H1 (cell line): ENCODE measurements around the gene CIAO2A. TPM values are rescaled to one million over a fixed set of nuclear protein-coding genes. Genes with fewer than 3 reads are reported as not detected.

ENCODE experiments used
- CTCF ChIA-PET: fragments of 300-600 bp; sonication (Branson Sonifier 250); formaldehyde crosslinking; loops from one replicate; lab custom pipeline; 2021; ENCODE audit not compliant: partially characterized antibody; lab: Charles Lee
- POLR2A ChIA-PET: fragments of 300-600 bp; sonication (Branson Sonifier 250); formaldehyde crosslinking; loops from one replicate; lab custom pipeline; 2021; ENCODE audit warnings: inconsistent platforms; ENCODE audit not compliant: partially characterized antibody; lab: Charles Lee
- DNase-seq, 2 experiments: peaks; one replicate each; pipeline versions ENCODE4 v3.0.0 to v3.0.0-alpha.2; 2010 to 2022; ENCODE audit warnings: low spot score in 2 of 2, low read depth in 1 of 2, mixed read lengths in 1 of 2
- FAIRE-seq: peaks from 2 replicates; lab custom pipeline; 2011; peaks lifted over from hg19 to GRCh38; lab: Jason Lieb, UNC
- H2AFZ ChIP-seq: 2 replicates; pipeline ENCODE4 v1.8.1; 2012; ENCODE audit warnings: low read length, inconsistent platforms
- H2AK5ac ChIP-seq: 2 replicates; pipeline ENCODE4 v1.6.1; 2013; ENCODE audit warnings: low read depth, low read length
- H2BK120ac ChIP-seq: replicated peaks from 2 replicates; pipeline ENCODE3; 2013; ENCODE audit warnings: low read depth, low read length, inconsistent platforms
- H2BK12ac ChIP-seq: 2 replicates; pipeline ENCODE4 v1.6.1; 2013; ENCODE audit warnings: low read depth, low read length
- H2BK15ac ChIP-seq: 2 replicates; pipeline ENCODE4 v1.6.1; 2013; ENCODE audit warnings: low read length
- H2BK20ac ChIP-seq: 2 replicates; pipeline ENCODE4 v1.6.1; 2013; ENCODE audit warnings: low read length
- H2BK5ac ChIP-seq: 2 replicates; pipeline ENCODE4 v1.6.1; 2013; ENCODE audit warnings: low read depth, low read length
- H3K14ac ChIP-seq: 2 replicates; pipeline ENCODE4 v1.6.1; 2013; ENCODE audit warnings: inconsistent platforms; ENCODE audit not compliant: insufficient read length
- H3K18ac ChIP-seq: 2 replicates; pipeline ENCODE4 v1.6.1; 2013; ENCODE audit warnings: low read length; ENCODE audit errors: extremely low read depth
- H3K23ac ChIP-seq: 2 replicates; pipeline ENCODE4 v1.6.1; 2013; ENCODE audit warnings: inconsistent platforms; ENCODE audit not compliant: insufficient read length
- H3K23me2 ChIP-seq: 2 replicates; pipeline ENCODE4 v1.6.1; 2013; ENCODE audit warnings: low read depth, low read length
- H3K27ac ChIP-seq: 2 replicates; pipeline ENCODE4 v1.6.1; 2011; ENCODE audit warnings: low read depth, low read length, inconsistent platforms
- H3K27me3 ChIP-seq, 4 experiments: replicated peaks in 1 of 4; 1 replicate in 1 of 4; 2 replicates in 3 of 4; pipeline versions ENCODE4 v1.6.1 to v1.8.1; 2011 to 2013; ENCODE audit warnings: low read length in 3 of 4, mild to moderate bottlenecking in 3 of 4, inconsistent platforms in 2 of 4, mixed read lengths in 2 of 4, moderate library complexity in 1 of 4; ENCODE audit not compliant: control insufficient read depth in 3 of 4, insufficient read depth in 3 of 4; ENCODE audit errors: extremely low read depth in 1 of 4
- H3K36me3 ChIP-seq, 4 experiments: 2 replicates each; pipeline versions ENCODE4 v1.6.1 to v1.8.1; 2011 to 2013; ENCODE audit warnings: mild to moderate bottlenecking in 4 of 4, low read length in 3 of 4, moderate library complexity in 2 of 4, control low read depth in 1 of 4, inconsistent platforms in 1 of 4; ENCODE audit not compliant: insufficient read depth in 4 of 4, control insufficient read depth in 2 of 4
- H3K4ac ChIP-seq: replicated peaks from 2 replicates; pipeline ENCODE3; 2013; ENCODE audit warnings: low read length, low read depth, mixed read lengths, inconsistent platforms; ENCODE audit not compliant: insufficient read length
- H3K4me1 ChIP-seq, 4 experiments: replicated peaks in 1 of 4; 1 replicate in 1 of 4; 2 replicates in 3 of 4; pipeline versions ENCODE4 v1.6.1 to v1.8.1; 2011 to 2013; ENCODE audit warnings: low read length in 3 of 4, inconsistent platforms in 2 of 4, mixed read lengths in 1 of 4; ENCODE audit not compliant: insufficient read depth in 4 of 4, control insufficient read depth in 3 of 4
- H3K4me2 ChIP-seq, 2 experiments: 2 replicates each; pipeline versions ENCODE4 v1.6.1 to v1.8.1; 2011 to 2013; ENCODE audit warnings: low read depth in 2 of 2, low read length in 2 of 2, control low read depth in 1 of 2, inconsistent platforms in 1 of 2, mild to moderate bottlenecking in 1 of 2; ENCODE audit not compliant: insufficient read depth in 1 of 2
- H3K4me3 ChIP-seq, 4 experiments: fragments of 200-600, 300-600 bp in 1 of 4; sonication (generic), shearing (Covaris generic), sonication (Bioruptor Twin) in 1 of 4; 2 replicates each; pipeline versions ENCODE4 v1.5.1 to v1.8.1; 2011 to 2016; ENCODE audit warnings: low read length in 4 of 4, low read depth in 3 of 4, control low read depth in 2 of 4, inconsistent platforms in 2 of 4, mild to moderate bottlenecking in 2 of 4, mixed read lengths in 1 of 4, moderate library complexity in 1 of 4; ENCODE audit not compliant: insufficient read depth in 2 of 4; ENCODE audit errors: extremely low read depth in 1 of 4
- H3K56ac ChIP-seq: replicated peaks from 2 replicates; pipeline ENCODE3; 2013; ENCODE audit warnings: low read depth, mild to moderate bottlenecking, mixed read lengths, low read length, inconsistent platforms; ENCODE audit not compliant: insufficient read length
- H3K79me1 ChIP-seq: 2 replicates; pipeline ENCODE4 v1.6.1; 2013; ENCODE audit warnings: low read depth, low read length, control low read depth
- H3K79me2 ChIP-seq, 2 experiments: 2 replicates each; pipeline versions ENCODE4 v1.6.1 to v1.8.1; 2012 to 2013; ENCODE audit warnings: low read length in 2 of 2, mild to moderate bottlenecking in 2 of 2, inconsistent platforms in 1 of 2; ENCODE audit not compliant: insufficient read depth in 2 of 2, control insufficient read depth in 1 of 2
- H3K9ac ChIP-seq, 4 experiments: replicated peaks in 1 of 4; 1 replicate in 1 of 4; 2 replicates in 3 of 4; pipeline versions ENCODE4 v1.6.1 to v1.8.1; 2011 to 2013; ENCODE audit warnings: low read depth in 3 of 4, low read length in 3 of 4, control low read depth in 2 of 4, mild to moderate bottlenecking in 2 of 4, moderate library complexity in 2 of 4, inconsistent platforms in 1 of 4; ENCODE audit errors: extremely low read depth in 1 of 4
- H3K9me3 ChIP-seq, 2 experiments: 2 replicates each; pipeline versions ENCODE4 v1.6.1 to v1.8.1; 2012 to 2013; ENCODE audit warnings: mild to moderate bottlenecking in 2 of 2, moderate library complexity in 2 of 2, control low read depth in 1 of 2, inconsistent platforms in 1 of 2, low read depth in 1 of 2, low read length in 1 of 2, mixed read lengths in 1 of 2; ENCODE audit not compliant: insufficient read depth in 2 of 2
- H4K20me1 ChIP-seq, 2 experiments: replicated peaks in 1 of 2; 2 replicates each; pipeline versions ENCODE3 to v1.8.1; 2011 to 2013; ENCODE audit warnings: inconsistent platforms in 2 of 2, low read length in 2 of 2, mild to moderate bottlenecking in 1 of 2; ENCODE audit not compliant: insufficient read depth in 2 of 2, control insufficient read depth in 1 of 2
- H4K5ac ChIP-seq: 2 replicates; pipeline ENCODE4 v1.6.1; 2013; ENCODE audit warnings: low read length, low read depth, mixed read lengths, inconsistent platforms; ENCODE audit not compliant: insufficient read length
- H4K8ac ChIP-seq: 2 replicates; pipeline ENCODE4 v1.8.0; 2013; ENCODE audit warnings: mild to moderate bottlenecking, moderate library complexity, low read length, inconsistent platforms; ENCODE audit not compliant: insufficient read depth; ENCODE audit errors: extremely low read depth
- H4K91ac ChIP-seq: replicated peaks from 2 replicates; pipeline ENCODE3; 2013; ENCODE audit warnings: low read length, mixed read lengths, inconsistent platforms; ENCODE audit not compliant: insufficient read length
- ASH2L ChIP-seq: fragments of 200-600, 300-600 bp; sonication (generic); IDR thresholded peaks from one replicate; pipeline ENCODE4 v1.7.1; 2017; ENCODE audit warnings: low read length
- GABPA ChIP-seq: IDR thresholded peaks from 2 replicates; pipeline ENCODE4 v1.6.1; 2011; ENCODE audit warnings: mild to moderate bottlenecking, low read length, moderate library complexity, borderline replicate concordance; ENCODE audit not compliant: insufficient read depth
- HDAC2 ChIP-seq, 2 experiments: fragments of 300-600 bp in 1 of 2; sonication (generic) in 1 of 2; IDR thresholded peaks; 2 replicates each; pipeline ENCODE4 v1.6.1; 2011 to 2012; ENCODE audit warnings: low read depth in 2 of 2, low read length in 2 of 2, mild to moderate bottlenecking in 2 of 2, moderate library complexity in 2 of 2, borderline replicate concordance in 1 of 2, inconsistent platforms in 1 of 2
- HDAC6 ChIP-seq: IDR thresholded peaks from one replicate; pipeline ENCODE4 v1.7.1; 2012; ENCODE audit warnings: low read depth, mild to moderate bottlenecking, inconsistent platforms, low read length, moderate library complexity
- KDM4A ChIP-seq: IDR thresholded peaks from one replicate; pipeline ENCODE4 v1.7.1; 2012; ENCODE audit warnings: low read depth, mild to moderate bottlenecking, moderate library complexity, low read length, inconsistent platforms; ENCODE audit not compliant: severe bottlenecking
- POU5F1 ChIP-seq: IDR thresholded peaks from 2 replicates; pipeline ENCODE4 v1.6.1; 2011; ENCODE audit warnings: low read depth, mild to moderate bottlenecking, low read length, moderate library complexity
- SIN3A ChIP-seq, 2 experiments: IDR thresholded peaks in 1 of 2; conservative IDR thresholded peaks in 1 of 2; 2 replicates each; pipeline ENCODE4 v1.6.1; 2011 to 2012; ENCODE audit warnings: low read length in 2 of 2, improper control_type of control experiment in 1 of 2, low read depth in 1 of 2, mild to moderate bottlenecking in 1 of 2
- SP2 ChIP-seq: IDR thresholded peaks from 2 replicates; pipeline ENCODE4 v1.6.1; 2012; ENCODE audit warnings: mild to moderate bottlenecking, low read length, inconsistent platforms
- SRF ChIP-seq: IDR thresholded peaks from 2 replicates; pipeline ENCODE4 v1.6.1; 2011; ENCODE audit warnings: mild to moderate bottlenecking, low read depth, low read length, moderate library complexity
- TEAD4 ChIP-seq: IDR thresholded peaks from 2 replicates; pipeline ENCODE4 v1.6.1; 2012; ENCODE audit warnings: low read depth, low read length, inconsistent platforms, mixed read lengths
- WGBS, 2 experiments: shearing (Covaris generic) in 1 of 2; methylation state at CpG; one replicate each; pipeline versions ENCODE4 v1.1.6 to v1.1.7; 2013 to 2015; ENCODE audit warnings: low lambda C conversion rate in 2 of 2, mixed read lengths in 2 of 2, inconsistent platforms in 1 of 2, low coverage in 1 of 2, missing lambda C conversion rate in 1 of 2; ENCODE audit not compliant: insufficient replicate concordance in 2 of 2, insufficient coverage in 1 of 2, insufficient read length in 1 of 2; ENCODE audit errors: extremely low coverage in 1 of 2, missing lambda C conversion rate in 1 of 2; 5-methylcytosine and 5-hydroxymethylcytosine counted together
- polyA plus RNA-seq, 7 experiments: library from polyadenylated mRNA; depleted of rRNA in 3 of 7; stranded (reverse) in 5 of 7; unstranded in 2 of 7; fragments of >200 nt in 5 of 7; fragments of 200-250 nt in 2 of 7; gene quantifications; 1 replicate in 5 of 7; 2 replicates in 1 of 7; 4 replicates in 1 of 7; pipeline versions ENCODE4 v1.2.1 to v1.2.3, GENCODE V29; 2011 to 2013; ENCODE audit warnings: missing spikeins in 2 of 7, mixed read lengths in 2 of 7
- total RNA-seq: library from RNA; stranded (reverse); fragmentation: NEBNext Ultra II Directional; extraction: Animal tissue kit (Norgen Biotek cat#: 25700); gene quantifications from 2 replicates; pipeline ENCODE4 v1.2.1, GENCODE V29; 2021
- TF ChIP-seq, protein P1 (sequence below): IDR thresholded peaks from 2 replicates; pipeline ENCODE4 v1.6.1; 2012; ENCODE audit warnings: inconsistent platforms

CIAO2A gene
- total and polyA plus RNA-seq, 2 of the 8 experiments (the other 6 are each of a cell fraction or from before 2014, with no cell fraction given) = 76.4 to 86.5 TPM

DNA sequence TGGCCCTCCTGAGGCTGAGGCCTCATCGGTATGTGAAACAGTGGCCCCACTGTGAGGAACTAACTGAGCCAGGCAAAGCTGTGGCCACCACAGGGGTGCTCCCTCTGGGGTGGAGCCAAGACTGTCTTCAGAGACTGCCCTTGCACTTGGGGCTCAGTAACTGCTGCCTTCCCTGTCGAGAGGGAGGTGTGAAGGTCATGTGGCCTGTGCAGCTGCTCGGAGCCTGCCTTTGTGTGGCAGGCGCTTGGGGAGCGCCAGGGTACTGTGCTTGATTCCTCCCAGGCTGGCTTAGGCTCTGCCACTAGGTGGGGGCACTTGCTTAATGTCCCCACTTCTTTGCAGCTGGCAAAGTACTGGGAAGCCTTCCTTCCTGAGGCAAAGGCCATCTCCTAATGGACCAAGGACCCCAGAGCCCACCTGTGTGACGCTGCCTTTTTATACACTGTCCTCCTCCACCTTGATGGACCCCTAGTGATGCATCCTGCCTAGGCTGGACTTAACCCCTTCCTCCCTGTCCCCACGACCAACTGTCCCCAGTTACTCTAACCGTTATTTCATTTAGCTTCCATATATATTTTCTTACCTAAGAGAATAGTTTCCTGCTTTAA lies 43.7 kb upstream of the CIAO2A start:
- POLR2A ChIA-PET = interaction anchor here (0.6 to 1.2 kb wide), 2 partner anchors 20 to 885 kb away, joined by 3 to 4 read pairs; no protein-coding TSS in a partner anchor
- H3K23me2 ChIP-seq = no peaks in the 10 kb centered on the region
- H3K4me2 ChIP-seq = no peak overlapping the region
- peaks cover 0 to 6% (median 2%) of the 10 kb centered on the region in 4 experiments; a peak in 1 of 7 replicates for H3K4me1 ChIP-seq
- no peaks in the 10 kb centered on the region for H3K9me3 ChIP-seq
- no peak overlapping the region for H3K4me3 ChIP-seq
- H2BK5ac ChIP-seq = no peak overlapping the region
- WGBS, 2 experiments = 87% methylated on average over 8 of the region's 8 CpGs; no CpG with 5 or more reads in 1 of the 2 experiments
- no peak overlapping the region for H4K91ac ChIP-seq
- H2BK20ac ChIP-seq = no peak overlapping the region
- FAIRE-seq (no peak), DNase-seq (no peak)
- no peak overlapping the region for H3K4ac ChIP-seq
- CTCF ChIA-PET = interaction anchor here (0.5 to 2.1 kb wide), 6 partner anchors 11 to 51 kb away, joined by 3 to 7 read pairs (median 3); no protein-coding TSS in a partner anchor
- H4K5ac ChIP-seq = no peak overlapping the region
- H3K14ac ChIP-seq = no peak overlapping the region
- H3K9ac ChIP-seq = no peak overlapping the region
- peaks cover 0 to 1% of the 10 kb centered on the region in 2 experiments for H4K20me1 ChIP-seq
- no peaks in the 10 kb centered on the region for H3K79me2 ChIP-seq
- no peak overlapping the region for H2BK120ac ChIP-seq
- no peak overlapping the region for H3K18ac ChIP-seq
- no peak overlapping the region for H2BK15ac ChIP-seq
- no peak overlapping the region for H2AFZ ChIP-seq
- no peaks in the 10 kb centered on the region for H3K79me1 ChIP-seq
- H2BK12ac ChIP-seq = no peak overlapping the region
- no peak overlapping the region for H3K23ac ChIP-seq
- H4K8ac ChIP-seq = no peak overlapping the region
- no peak overlapping the region for H3K56ac ChIP-seq
- no peak overlapping the region for H2AK5ac ChIP-seq
- peaks cover 10 to 25% (median 19%) of the 10 kb centered on the region in 4 experiments; a peak in 7 of 8 replicates for H3K36me3 ChIP-seq
- no peaks in the 10 kb centered on the region for H3K27me3 ChIP-seq
- 0 out of 2 replicates have a peak overlapping the region, but pooled peaks have one; percentile 10 for H3K27ac ChIP-seq
- TF ChIP-seq, protein P1, sequence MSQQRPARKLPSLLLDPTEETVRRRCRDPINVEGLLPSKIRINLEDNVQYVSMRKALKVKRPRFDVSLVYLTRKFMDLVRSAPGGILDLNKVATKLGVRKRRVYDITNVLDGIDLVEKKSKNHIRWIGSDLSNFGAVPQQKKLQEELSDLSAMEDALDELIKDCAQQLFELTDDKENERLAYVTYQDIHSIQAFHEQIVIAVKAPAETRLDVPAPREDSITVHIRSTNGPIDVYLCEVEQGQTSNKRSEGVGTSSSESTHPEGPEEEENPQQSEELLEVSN = 0 out of 2 replicates have a peak, but pooled peaks have one; percentile 44
- TF ChIP-seq SP2 = no peak
- TF ChIP-seq GABPA = no peak
- TF ChIP-seq ASH2L = no peak
- no peak for TF ChIP-seq POU5F1
- no peak for TF ChIP-seq SIN3A (conservative IDR thresholded peaks at IDR 0.05 in 1 of 2, IDR thresholded peaks at IDR 0.05 in 1 of 2; ENCODE audit: low read depth in 1 of 2, low read length in 2 of 2)
- no peak for TF ChIP-seq KDM4A
- no peak for TF ChIP-seq HDAC6
- TF ChIP-seq SRF = no peak
- no peak for TF ChIP-seq HDAC2 (IDR thresholded peaks at IDR 0.05; ENCODE audit: borderline replicate concordance in 1 of 2, low read depth in 2 of 2, low read length in 2 of 2)
- no peak for TF ChIP-seq TEAD4
